Measurements from ENCODE around the gene GAS2.

The GAS2 gene

GRCh38 chr11:22674470-22675439 is 8.3 kb downstream of the GAS2 start:
- no peak for DNase-seq (ENCODE audit: low read depth)

GRCh38 chr11:22677153-22677903 is 10.9 kb downstream of the GAS2 start:
- no peak for DNase-seq (ENCODE audit: low read depth)

GRCh38 chr11:22680628-22681027 is 14.2 kb downstream of the GAS2 start:
- DNase-seq (ENCODE audit: low read depth), result no peak

- no peak for DNase-seq (ENCODE audit: low read depth)
Observed at GRCh38 chr11:22681281-22681812, 14.9 kb downstream of the GAS2 start.

GRCh38 chr11:22684082-22684481 is 17.7 kb downstream of the GAS2 start:
- DNase-seq (ENCODE audit: low read depth), result no peak

- no peak for DNase-seq (ENCODE audit: low read depth)
Observed at GRCh38 chr11:22685111-22685510, 18.7 kb downstream of the GAS2 start.

GRCh38 chr11:22688914-22689313 is 22.5 kb downstream of the GAS2 start:
- DNase-seq (ENCODE audit: low read depth), result no peak

- DNase-seq (ENCODE audit: low read depth), result no peak
Observed at GRCh38 chr11:22690257-22690656, 23.8 kb downstream of the GAS2 start.

GRCh38 chr11:22690871-22691270 is 24.5 kb downstream of the GAS2 start:
- DNase-seq (ENCODE audit: low read depth), result no peak

GRCh38 chr11:22699388-22699787 is 33.0 kb downstream of the GAS2 start:
- no peak for DNase-seq (ENCODE audit: low read depth)

GRCh38 chr11:22702031-22702430 is 35.6 kb downstream of the GAS2 start:
- DNase-seq (ENCODE audit: low read depth), result no peak

GRCh38 chr11:22703040-22703439 is 36.6 kb downstream of the GAS2 start:
- DNase-seq (ENCODE audit: low read depth), result no peak

- DNase-seq (ENCODE audit: low read depth), result no peak
Observed at GRCh38 chr11:22703591-22703990, 37.2 kb downstream of the GAS2 start.

GRCh38 chr11:22707119-22707899 is 40.9 kb downstream of the GAS2 start:
- DNase-seq (ENCODE audit: low read depth), result no peak

- DNase-seq (ENCODE audit: low read depth), result no peak
Observed at GRCh38 chr11:22711071-22711770, 44.8 kb downstream of the GAS2 start.

GRCh38 chr11:22711880-22712279 is 45.5 kb downstream of the GAS2 start:
- DNase-seq (ENCODE audit: low read depth), result no peak

GRCh38 chr11:22713336-22713735 is 46.9 kb downstream of the GAS2 start:
- no peak for DNase-seq (ENCODE audit: low read depth)

GRCh38 chr11:22715971-22716370 is 49.6 kb downstream of the GAS2 start:
- no peak for DNase-seq (ENCODE audit: low read depth)

GRCh38 chr11:22720457-22720856 is 54.0 kb downstream of the GAS2 start:
- no peak for DNase-seq (ENCODE audit: low read depth)

- no peak for DNase-seq (ENCODE audit: low read depth)
Observed at GRCh38 chr11:22723274-22723673, 56.9 kb downstream of the GAS2 start.

- no peak for DNase-seq (ENCODE audit: low read depth)
Observed at GRCh38 chr11:22725079-22725478, 58.7 kb downstream of the GAS2 start.
